A673 (cell line): ENCODE measurements around the gene APCDD1L.

ENCODE experiments used
- CTCF ChIP-seq: fragments of 300-800, 200-600 bp; sonication (generic); conservative IDR thresholded peaks from 2 replicates; pipeline ENCODE4 v1.5.1; 2017; ENCODE audit warnings: low read depth, mild to moderate bottlenecking, antibody characterized with exemption, low read length, moderate library complexity, mixed read lengths
- EZH2 ChIP-seq: fragments of 200-600 bp; sonication (generic); IDR thresholded peaks from 2 replicates; pipeline ENCODE4 v1.6.1; 2017; ENCODE audit warnings: borderline replicate concordance, low read depth, mild to moderate bottlenecking, mixed read lengths, antibody characterized with exemption, low read length; ENCODE audit not compliant: poor library complexity, severe bottlenecking

GRCh38 chr20:58528412-58528811 is 13.2 kb upstream of the APCDD1L start:
- TF ChIP-seq CTCF = no peak
- TF ChIP-seq EZH2 = no peak
